ENCODE results near the gene DNAJC12.

DNA sequence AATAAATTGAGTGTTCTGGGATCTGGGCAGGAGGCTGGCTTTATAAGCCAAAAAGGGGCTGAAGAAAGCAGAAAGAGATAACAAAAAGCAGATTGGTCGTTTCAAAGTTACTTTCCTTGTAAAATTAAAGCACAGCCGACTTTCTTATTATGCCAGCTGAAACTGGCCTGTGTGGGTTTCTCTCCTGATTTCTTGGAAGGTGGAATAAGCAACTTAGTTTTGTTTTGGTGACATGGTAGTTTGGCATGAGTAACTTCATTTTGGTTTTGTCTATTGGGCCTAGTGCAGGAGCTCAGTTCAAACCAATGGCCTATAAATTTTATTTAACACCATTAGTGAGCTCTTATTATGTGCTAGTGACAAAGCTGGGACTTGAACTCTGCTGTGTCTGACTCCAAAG lies 13.2 kb upstream of the DNAJC12 start:
- no peak for TF ChIP-seq POLR2A (IDR thresholded peaks at IDR 0.05)
- TF ChIP-seq, protein P1, sequence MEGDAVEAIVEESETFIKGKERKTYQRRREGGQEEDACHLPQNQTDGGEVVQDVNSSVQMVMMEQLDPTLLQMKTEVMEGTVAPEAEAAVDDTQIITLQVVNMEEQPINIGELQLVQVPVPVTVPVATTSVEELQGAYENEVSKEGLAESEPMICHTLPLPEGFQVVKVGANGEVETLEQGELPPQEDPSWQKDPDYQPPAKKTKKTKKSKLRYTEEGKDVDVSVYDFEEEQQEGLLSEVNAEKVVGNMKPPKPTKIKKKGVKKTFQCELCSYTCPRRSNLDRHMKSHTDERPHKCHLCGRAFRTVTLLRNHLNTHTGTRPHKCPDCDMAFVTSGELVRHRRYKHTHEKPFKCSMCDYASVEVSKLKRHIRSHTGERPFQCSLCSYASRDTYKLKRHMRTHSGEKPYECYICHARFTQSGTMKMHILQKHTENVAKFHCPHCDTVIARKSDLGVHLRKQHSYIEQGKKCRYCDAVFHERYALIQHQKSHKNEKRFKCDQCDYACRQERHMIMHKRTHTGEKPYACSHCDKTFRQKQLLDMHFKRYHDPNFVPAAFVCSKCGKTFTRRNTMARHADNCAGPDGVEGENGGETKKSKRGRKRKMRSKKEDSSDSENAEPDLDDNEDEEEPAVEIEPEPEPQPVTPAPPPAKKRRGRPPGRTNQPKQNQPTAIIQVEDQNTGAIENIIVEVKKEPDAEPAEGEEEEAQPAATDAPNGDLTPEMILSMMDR (IDR thresholded peaks at IDR 0.05) = no peak
- no peak for TF ChIP-seq POLR2AphosphoS5 (IDR thresholded peaks at IDR 0.05)
